Esophagus muscularis mucosa (tissue), 3 donors: ENCODE measurements around the gene SLC12A2.

Experiments
- CTCF ChIP-seq, 3 experiments: fragments of 200-600 bp in 2 of 3; fragments of 450-650 bp in 1 of 3; sonication (generic) in 2 of 3; IDR thresholded peaks; one replicate each; pipeline ENCODE4 v1.5.1; 2017 to 2019; ENCODE audit warnings: antibody characterized with exemption in 3 of 3, mild to moderate bottlenecking in 2 of 3, moderate library complexity in 1 of 3
- POLR2A ChIP-seq: fragments of 450-650 bp; IDR thresholded peaks from one replicate; pipeline ENCODE4 v1.6.1; 2017; ENCODE audit warnings: antibody characterized with exemption, moderate library complexity, mild to moderate bottlenecking, low read depth
- POLR2AphosphoS5 ChIP-seq, 2 donors: sonication (generic); formaldehyde crosslinking; IDR thresholded peaks; one replicate each; pipeline ENCODE4 v1.6.1; 2017; ENCODE audit warnings: antibody characterized with exemption in 2 of 2

GRCh38 chr5:128036950-128037349 lies 46.6 kb upstream of the SLC12A2 start:
- TF ChIP-seq CTCF (IDR thresholded peaks at IDR 0.05) = no peak
- TF ChIP-seq POLR2AphosphoS5 (IDR thresholded peaks at IDR 0.05) = no peak
- no peak for TF ChIP-seq POLR2A
